ENCODE measurements around the gene TMEM273. TPM values are rescaled to one million over a fixed set of nuclear protein-coding genes. Genes with fewer than 3 reads are reported as not detected.

TMEM273 gene
- total and polyA plus RNA-seq, 10 of the 15 experiments (the other 5 are each of a cell fraction or from before 2014, with no cell fraction given) = 10.3 to 46.3 (median 26.4) TPM

- TF ChIP-seq ZNF687 (IDR thresholded peaks at IDR 0.05) = no peak
- TF ChIP-seq ZBED1 (IDR thresholded peaks at IDR 0.05; ENCODE audit: borderline replicate concordance) = no peak
- TF ChIP-seq KAT2A (conservative IDR thresholded peaks at IDR 0.05; ENCODE audit: control insufficient read depth, low read depth, low read length) = no peak
- TF ChIP-seq PML (IDR thresholded peaks at IDR 0.05; ENCODE audit: low read length) = no peak
- no peak for TF ChIP-seq BHLHE40 (IDR thresholded peaks at IDR 0.05; ENCODE audit: borderline replicate concordance in 1 of 2, low read depth in 2 of 2, low read length in 1 of 2)
- no peak for TF ChIP-seq MTA3 (IDR thresholded peaks at IDR 0.05; ENCODE audit: borderline replicate concordance, low read length)
- TF ChIP-seq ATF3 (IDR thresholded peaks at IDR 0.05; ENCODE audit: borderline replicate concordance, extremely low read depth, low read depth, low read length) = no peak
- no peak for TF ChIP-seq FOS (IDR thresholded peaks at IDR 0.05; ENCODE audit: borderline replicate concordance, extremely low read depth, insufficient read length)
- TF ChIP-seq POU2F2 (IDR thresholded peaks at IDR 0.05; ENCODE audit: borderline replicate concordance, low read depth, low read length) = no peak
- TF ChIP-seq ZZZ3 (IDR thresholded peaks at IDR 0.05; ENCODE audit: control insufficient read depth, insufficient read length, low read depth) = no peak
- TF ChIP-seq ZNF207 (IDR thresholded peaks at IDR 0.05; ENCODE audit: borderline replicate concordance) = no peak
Measured at GRCh38 chr10:49110684-49111319, 77.4 kb downstream of the TMEM273 start (continued).

Data from GM12878 (cell line).